Muscle layer of duodenum (tissue), 2 donors: ENCODE measurements around the gene DHFR2.

Source experiments
- H3K27ac ChIP-seq: one replicate; pipeline ENCODE4 v1.7.0; 2013; ENCODE audit warnings: mild to moderate bottlenecking, low read length
- H3K27me3 ChIP-seq: one replicate; pipeline ENCODE4 v1.7.0; 2013; ENCODE audit warnings: low read depth, mild to moderate bottlenecking, control low read depth, low read length
- H3K36me3 ChIP-seq, 2 donors: one replicate each; pipeline ENCODE4 v1.7.0; 2013; ENCODE audit warnings: low read length in 2 of 2, control low read depth in 1 of 2, mild to moderate bottlenecking in 1 of 2; ENCODE audit not compliant: insufficient read depth in 2 of 2, control insufficient read depth in 1 of 2
- H3K4me1 ChIP-seq, 2 donors: one replicate each; pipeline ENCODE4 v1.7.0; 2013; ENCODE audit warnings: low read length in 2 of 2, mild to moderate bottlenecking in 2 of 2, control low read depth in 1 of 2, moderate library complexity in 1 of 2; ENCODE audit not compliant: insufficient read depth in 2 of 2, control insufficient read depth in 1 of 2
- H3K4me3 ChIP-seq, 2 donors: one replicate each; pipeline ENCODE4 v1.7.0; 2013; ENCODE audit warnings: low read length in 2 of 2, low read depth in 1 of 2, mild to moderate bottlenecking in 1 of 2
- H3K9me3 ChIP-seq, 2 donors: one replicate each; pipeline ENCODE4 v1.7.0; 2013; ENCODE audit warnings: low read length in 2 of 2, control low read depth in 1 of 2, mild to moderate bottlenecking in 1 of 2; ENCODE audit not compliant: control insufficient read depth in 1 of 2
- donor health status: healthy.

Gene DHFR2

DNA sequence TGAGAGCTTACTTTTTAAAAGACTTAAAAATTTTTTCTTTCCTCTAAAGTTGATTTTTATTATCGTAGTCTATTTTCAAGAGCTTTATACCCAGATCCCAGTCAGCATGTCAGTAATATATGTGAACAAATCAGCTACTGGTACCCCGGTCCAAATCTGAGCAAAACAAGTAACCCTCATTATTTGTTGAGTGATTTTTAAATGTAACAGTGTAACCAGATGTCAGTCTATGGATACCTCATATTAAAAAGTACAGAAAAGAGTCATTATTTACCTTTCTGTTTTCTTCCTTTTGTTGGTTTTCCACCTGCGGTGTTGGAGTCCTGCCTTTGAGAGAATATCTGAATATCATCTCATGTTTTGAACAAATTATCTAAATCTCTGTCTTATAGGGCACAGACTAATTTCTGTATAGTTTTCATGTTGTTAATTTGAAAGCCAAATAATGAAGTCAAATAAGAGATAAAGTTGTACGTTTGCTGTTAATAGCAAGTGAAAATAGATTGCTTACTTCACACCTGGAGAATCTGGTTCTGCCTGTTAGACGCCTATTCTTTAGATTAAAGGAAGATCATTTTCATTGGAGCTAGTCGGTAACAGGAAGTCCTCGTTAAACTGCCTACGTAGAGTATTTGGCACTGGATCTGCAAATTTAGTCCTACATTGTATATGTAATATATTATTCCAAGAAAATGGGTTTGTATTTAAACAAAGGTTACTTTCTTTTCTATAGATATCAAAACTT is 34.5 kb downstream of the DHFR2 start, which contains the start of gene STX19:
Gene STX19 (minus strand): TSS at position 505 of the 745 bp plus-strand sequence. CDS start 13,328 bp downstream, outside the sequence.
- H3K27me3 ChIP-seq: no peaks in the 10 kb centered on the region
- H3K9me3 ChIP-seq: no peaks in the 10 kb centered on the region
- no peaks in the 10 kb centered on the region for H3K36me3 ChIP-seq
- peak within 1 kb of the TSS; percentile 83 for H3K27ac ChIP-seq
- no peaks in the 10 kb centered on the region for H3K4me1 ChIP-seq
- peak within 1 kb of the TSS in 1 of 2 donors; percentile 52 for H3K4me3 ChIP-seq

DNA sequence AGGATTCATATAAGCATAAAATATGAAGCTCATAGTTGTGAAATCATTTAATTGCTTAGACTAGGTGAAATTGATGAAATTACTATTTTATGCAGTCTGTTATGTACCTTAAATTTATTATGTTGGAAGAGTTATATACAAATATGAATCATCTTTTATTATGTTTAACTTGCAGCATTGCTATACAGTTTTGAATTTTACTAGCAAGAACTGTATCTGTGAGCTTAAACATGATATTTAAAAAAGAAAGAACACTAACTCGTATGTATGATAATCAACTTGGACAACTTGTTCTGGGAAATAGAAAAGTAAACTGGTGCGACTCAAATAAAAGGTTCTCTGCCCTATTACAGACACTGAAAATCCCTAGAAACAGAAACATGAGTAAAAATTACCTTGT is 36.1 kb downstream of the DHFR2 start:
- peak overlapping the region; percentile 61 for H3K27ac ChIP-seq
- H3K4me1 ChIP-seq: no peaks in the 10 kb centered on the region
- peak overlapping the region in 1 of 2 donors; percentile 17 for H3K4me3 ChIP-seq
- H3K36me3 ChIP-seq: no peaks in the 10 kb centered on the region
- no peaks in the 10 kb centered on the region for H3K27me3 ChIP-seq
- H3K9me3 ChIP-seq: no peaks in the 10 kb centered on the region

DNA sequence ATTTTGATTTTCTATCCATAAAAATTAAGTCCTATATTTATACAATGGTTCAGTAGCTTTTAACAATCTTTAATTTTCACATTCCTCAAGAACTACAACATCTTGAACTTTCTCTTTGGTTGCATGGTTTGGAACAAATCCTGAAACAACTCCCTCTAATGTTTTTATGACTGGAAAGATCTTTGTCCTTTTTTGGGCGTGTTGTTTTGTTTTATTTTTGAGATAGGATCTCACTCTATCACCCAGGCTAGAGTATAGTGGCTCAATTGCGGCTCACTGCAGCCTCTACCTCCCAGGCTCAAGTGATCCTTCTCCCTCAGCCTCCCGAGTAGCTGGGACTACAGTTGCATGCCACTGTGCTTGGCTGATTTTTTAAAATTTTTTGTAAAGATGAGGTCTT is 38.3 kb downstream of the DHFR2 start:
- H3K9me3 ChIP-seq: no peaks in the 10 kb centered on the region
- no peaks in the 10 kb centered on the region for H3K36me3 ChIP-seq
- H3K4me3 ChIP-seq: no peak overlapping the region
- H3K27me3 ChIP-seq: no peaks in the 10 kb centered on the region
- peak overlapping the region; percentile 58 for H3K27ac ChIP-seq
- no peaks in the 10 kb centered on the region for H3K4me1 ChIP-seq

DNA sequence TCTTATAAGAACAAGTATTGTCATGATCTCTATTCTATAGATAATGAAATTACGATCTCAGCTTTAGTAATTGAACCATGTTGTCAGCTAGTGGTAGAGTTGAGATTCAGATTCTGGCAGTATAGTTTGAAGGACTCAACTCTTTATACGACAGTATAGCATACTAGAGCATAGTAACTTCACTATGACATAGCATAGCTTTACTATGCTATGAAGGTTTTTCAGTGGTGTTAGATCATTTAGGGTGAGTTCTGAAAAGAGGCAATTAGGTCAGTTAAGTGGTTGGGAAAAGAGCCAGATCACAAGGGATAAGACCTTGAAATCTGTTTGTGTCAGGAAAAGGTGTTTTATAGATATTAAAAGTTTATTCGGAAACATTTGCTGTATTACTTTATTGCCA is 42.4 kb downstream of the DHFR2 start:
- no peaks in the 10 kb centered on the region for H3K9me3 ChIP-seq
- H3K36me3 ChIP-seq: no peaks in the 10 kb centered on the region
- no peaks in the 10 kb centered on the region for H3K27me3 ChIP-seq
- H3K4me3 ChIP-seq: no peak overlapping the region
- H3K27ac ChIP-seq: no peak overlapping the region
- H3K4me1 ChIP-seq: no peaks in the 10 kb centered on the region

DNA sequence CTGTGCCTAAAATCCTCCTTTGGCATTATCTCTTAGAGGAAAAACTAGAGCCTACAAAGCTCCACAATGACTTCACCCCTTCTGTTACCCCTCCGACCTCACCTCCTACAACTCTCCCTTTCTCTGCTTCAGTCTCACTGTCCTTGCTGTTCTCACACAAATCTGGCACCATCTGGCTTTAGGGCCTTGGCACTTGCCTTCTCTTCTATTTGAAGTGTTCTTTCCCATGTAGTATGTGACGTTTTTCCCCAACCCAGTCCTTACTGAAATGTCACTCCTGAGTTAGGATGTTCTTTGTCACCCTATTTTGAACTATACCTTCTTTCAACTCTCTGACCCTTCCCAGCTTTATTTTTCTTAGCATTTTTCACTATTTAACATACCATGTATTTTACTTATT is 43.1 kb downstream of the DHFR2 start:
- Histone ChIP-seq H3K9me3 (no peaks in the 10 kb centered on the region), H3K36me3 (no peaks in the 10 kb centered on the region), H3K4me1 (no peaks in the 10 kb centered on the region), H3K27ac (no peak overlapping the region), H3K4me3 (no peak overlapping the region), H3K27me3 (no peaks in the 10 kb centered on the region)

DNA sequence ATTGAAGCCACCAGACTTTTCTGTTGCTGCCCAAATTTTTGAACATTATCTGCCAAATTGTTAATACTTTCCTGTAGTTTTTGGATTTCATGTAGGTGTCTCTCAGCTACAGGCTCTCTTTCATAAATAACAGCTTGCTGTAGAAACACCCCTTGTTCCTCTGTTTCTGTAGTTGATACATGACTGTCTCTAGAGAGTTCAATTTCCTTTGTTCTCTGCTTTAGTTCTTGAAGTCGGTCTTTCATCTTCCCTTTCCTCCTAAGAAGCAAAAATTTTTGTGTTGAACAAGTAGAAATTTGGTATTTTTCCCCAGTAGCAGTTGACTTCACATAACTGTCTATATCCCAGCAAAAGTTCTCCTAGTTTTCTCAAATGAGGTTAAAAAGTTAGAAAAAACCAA is 47.7 kb downstream of the DHFR2 start:
- Histone ChIP-seq H3K27ac (no peak overlapping the region), H3K4me1 (no peaks in the 10 kb centered on the region), H3K4me3 (no peak overlapping the region), H3K27me3 (no peaks in the 10 kb centered on the region), H3K36me3 (no peaks in the 10 kb centered on the region), H3K9me3 (no peaks in the 10 kb centered on the region)

DNA sequence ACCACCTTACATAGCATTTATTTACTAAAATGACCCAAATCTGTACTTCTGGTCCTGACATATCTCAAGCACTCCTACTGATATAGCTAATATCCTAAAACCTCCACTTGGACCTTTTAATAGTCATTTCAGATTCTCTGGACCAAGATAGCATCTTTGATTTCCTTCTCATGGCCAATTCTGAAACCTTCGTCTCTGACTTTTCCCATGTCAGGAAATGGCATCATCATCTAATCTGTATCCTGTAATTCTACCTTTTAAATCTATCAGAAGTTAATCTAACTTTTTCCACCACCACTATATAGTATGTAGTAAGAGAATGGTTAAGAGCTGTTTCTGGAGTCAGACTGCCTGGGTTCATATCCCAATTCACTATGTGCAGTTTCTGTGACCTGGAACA is 50.5 kb downstream of the DHFR2 start:
- no peak overlapping the region for H3K27ac ChIP-seq
- H3K4me1 ChIP-seq: no peaks in the 10 kb centered on the region
- no peaks in the 10 kb centered on the region for H3K36me3 ChIP-seq
- no peaks in the 10 kb centered on the region for H3K9me3 ChIP-seq
- no peaks in the 10 kb centered on the region for H3K27me3 ChIP-seq
- no peak overlapping the region for H3K4me3 ChIP-seq

DNA sequence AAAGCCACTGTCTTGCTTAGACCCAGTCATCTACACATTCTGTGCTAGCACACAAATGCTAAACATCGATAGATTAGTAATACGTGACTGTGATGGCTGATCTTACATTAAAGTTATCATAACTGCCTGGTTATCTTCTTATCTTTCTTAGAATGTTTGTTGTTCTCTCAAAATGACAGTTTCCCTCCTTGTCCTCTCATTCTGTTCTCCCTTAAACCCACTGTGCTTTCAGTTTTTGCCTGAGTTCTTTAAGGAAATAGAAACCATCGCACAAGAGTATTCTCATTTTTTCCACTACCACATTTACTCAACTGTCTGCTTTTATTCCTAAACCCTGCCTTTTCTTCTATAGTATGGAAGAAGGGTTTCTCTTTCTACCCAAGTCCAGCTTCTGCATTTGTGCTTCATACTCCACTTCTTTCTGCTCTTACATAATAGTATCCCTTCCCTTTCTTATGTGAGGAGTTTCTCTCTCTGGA is 51.4 kb downstream of the DHFR2 start:
- Histone ChIP-seq H3K4me1 (no peaks in the 10 kb centered on the region), H3K27me3 (no peaks in the 10 kb centered on the region), H3K9me3 (no peaks in the 10 kb centered on the region), H3K27ac (no peak overlapping the region), H3K36me3 (no peaks in the 10 kb centered on the region), H3K4me3 (no peak overlapping the region)

DNA sequence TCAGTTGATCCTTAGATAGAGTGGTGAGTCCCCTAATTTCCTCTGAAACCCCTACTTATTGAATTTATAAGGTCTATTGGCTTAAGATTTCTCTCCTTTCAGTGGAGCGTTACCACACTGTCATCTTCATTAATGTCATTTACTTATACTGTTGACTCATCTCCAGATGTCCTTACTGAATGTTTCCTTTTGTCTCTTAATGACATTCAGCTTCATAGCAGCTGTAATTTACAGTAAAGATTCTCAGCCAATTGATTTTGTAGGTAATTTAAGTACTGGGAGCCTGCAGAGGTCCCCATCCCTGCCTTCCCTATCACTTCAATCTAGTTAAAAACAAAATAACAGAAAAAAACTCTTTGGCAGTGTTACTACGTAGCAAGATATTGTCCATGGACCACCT is 53.1 kb downstream of the DHFR2 start:
- Histone ChIP-seq H3K9me3 (no peaks in the 10 kb centered on the region), H3K27ac (no peak overlapping the region), H3K36me3 (no peaks in the 10 kb centered on the region), H3K27me3 (no peaks in the 10 kb centered on the region), H3K4me1 (no peaks in the 10 kb centered on the region), H3K4me3 (no peak overlapping the region)

DNA sequence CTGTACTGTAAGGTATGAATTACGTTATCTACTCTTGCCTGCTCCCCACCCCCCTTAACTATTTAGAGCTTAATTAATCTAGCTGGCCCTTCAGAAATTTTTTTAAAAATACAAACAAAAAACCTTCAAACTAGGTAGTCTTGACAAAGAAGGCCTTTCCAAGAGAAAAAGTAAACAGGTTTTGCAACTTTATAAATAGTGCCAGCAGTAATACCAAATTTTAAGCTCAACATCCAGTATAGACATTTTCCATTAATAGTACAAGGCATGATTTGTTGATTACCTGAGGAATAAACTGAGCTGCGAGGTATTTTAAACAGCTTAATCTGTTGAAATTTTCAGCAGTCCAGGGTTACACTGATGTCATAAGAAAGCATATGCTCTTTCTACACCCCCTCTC is 54.5 kb downstream of the DHFR2 start:
- H3K27me3 ChIP-seq: no peaks in the 10 kb centered on the region
- H3K36me3 ChIP-seq: no peaks in the 10 kb centered on the region
- H3K9me3 ChIP-seq: no peaks in the 10 kb centered on the region
- no peak overlapping the region for H3K4me3 ChIP-seq
- H3K4me1 ChIP-seq: no peaks in the 10 kb centered on the region
- H3K27ac ChIP-seq: no peak overlapping the region
